HG03575 (cell line): ENCODE data around the gene ZBTB22.

Source experiments
- ATAC-seq: cut with Tn5 transposase; IDR thresholded peaks from one replicate; pipeline ENCODE4 v1.9.1; 2021; ENCODE audit not compliant: unreplicated experiment, insufficient number of reproducible peaks, low FRiP score; ENCODE audit errors: extremely low read depth

The ZBTB22 gene

DNA sequence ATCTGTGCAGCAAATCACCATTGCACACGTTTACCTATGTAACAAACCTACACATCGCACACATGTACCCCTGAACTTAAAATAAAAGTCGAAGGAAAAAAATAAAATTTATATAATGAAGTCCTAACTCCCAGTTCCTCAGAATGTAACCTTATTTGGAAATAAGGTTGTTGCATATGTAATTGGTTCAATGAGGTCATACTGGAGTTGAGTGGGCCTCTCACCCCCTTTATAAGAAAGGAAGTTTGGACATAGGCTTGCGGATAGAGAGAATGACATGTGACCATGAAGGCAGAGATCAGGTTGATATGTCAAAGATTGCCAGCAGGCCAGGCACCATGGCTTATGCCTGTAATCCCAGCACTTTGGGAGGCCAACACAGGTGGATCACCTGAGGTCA is 16.1 kb upstream of the ZBTB22 start:
- ATAC-seq: no peak

DNA sequence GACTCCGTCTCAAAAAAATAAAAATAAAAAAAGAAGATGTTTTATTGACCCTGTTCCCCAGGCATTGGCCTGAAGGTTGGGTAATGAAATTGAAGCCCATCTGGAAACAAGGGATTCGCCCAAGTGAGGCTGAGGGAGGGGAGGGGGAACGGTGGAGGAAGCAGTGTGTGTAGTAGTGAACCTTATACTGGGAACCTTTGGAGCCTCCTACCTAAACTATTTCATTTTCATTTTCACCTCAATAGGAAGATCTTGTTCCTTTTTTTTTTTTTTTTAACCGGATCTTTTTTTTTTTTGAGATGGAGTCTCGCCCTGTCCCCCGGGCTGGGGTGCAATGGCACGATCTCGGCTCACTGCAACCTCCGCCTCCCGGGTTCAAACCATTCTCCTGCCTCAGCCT is 13.2 kb upstream of the ZBTB22 start:
- no peak for ATAC-seq

DNA sequence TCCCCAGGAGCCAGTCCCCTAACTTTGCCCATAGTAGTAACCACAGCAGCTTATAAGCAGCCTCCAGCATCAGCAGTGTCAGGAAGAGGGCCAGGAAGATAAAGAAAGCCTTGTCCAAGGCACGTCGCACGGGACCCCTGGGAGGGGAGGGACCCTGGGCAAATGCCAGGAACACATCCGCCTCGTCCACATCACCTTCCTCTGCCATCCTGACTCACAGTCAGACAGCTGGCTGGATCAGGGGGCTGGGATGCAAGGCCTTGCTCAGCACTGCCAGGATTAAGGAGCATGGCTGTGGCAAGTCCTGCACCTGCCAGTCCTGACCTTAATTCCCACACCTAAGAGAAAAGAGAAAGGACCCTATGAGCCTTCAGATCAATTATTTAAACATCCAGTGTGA is 11.5 kb upstream of the ZBTB22 start:
- ATAC-seq: no peak

- no peak for ATAC-seq
Observed at GRCh38 chr6:33324125-33324524, 6.6 kb upstream of the ZBTB22 start.

GRCh38 chr6:33323623-33323948 is 6.0 kb upstream of the ZBTB22 start:
- ATAC-seq: peak; percentile 3

GRCh38 chr6:33321227-33321626 is 3.7 kb upstream of the ZBTB22 start:
- no peak for ATAC-seq

GRCh38 chr6:33320315-33321181 is 3.0 kb upstream of the ZBTB22 start:
- no peak for ATAC-seq

GRCh38 chr6:33319939-33320314 is 2.4 kb upstream of the ZBTB22 start:
- no peak for ATAC-seq

GRCh38 chr6:33318426-33319073 is 1.0 kb upstream of the ZBTB22 start:
- ATAC-seq: no peak

DNA sequence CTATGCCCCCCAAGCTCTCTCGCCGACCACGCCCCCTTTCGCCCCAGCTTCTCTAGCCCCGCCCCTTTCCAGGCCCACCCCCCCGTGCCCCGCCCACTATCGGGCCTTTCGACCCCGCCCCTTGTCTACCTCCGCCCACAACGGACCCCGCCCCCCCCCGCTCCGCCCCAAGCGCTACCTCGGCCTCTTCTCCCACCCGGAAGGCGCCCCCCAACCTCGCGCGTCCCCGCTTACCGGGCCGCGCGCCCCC is 200 bp downstream of the ZBTB22 start:
- no peak for ATAC-seq

- ATAC-seq: no peak
Observed at GRCh38 chr6:33316603-33317418, 733 bp downstream of the ZBTB22 start.

DNA sequence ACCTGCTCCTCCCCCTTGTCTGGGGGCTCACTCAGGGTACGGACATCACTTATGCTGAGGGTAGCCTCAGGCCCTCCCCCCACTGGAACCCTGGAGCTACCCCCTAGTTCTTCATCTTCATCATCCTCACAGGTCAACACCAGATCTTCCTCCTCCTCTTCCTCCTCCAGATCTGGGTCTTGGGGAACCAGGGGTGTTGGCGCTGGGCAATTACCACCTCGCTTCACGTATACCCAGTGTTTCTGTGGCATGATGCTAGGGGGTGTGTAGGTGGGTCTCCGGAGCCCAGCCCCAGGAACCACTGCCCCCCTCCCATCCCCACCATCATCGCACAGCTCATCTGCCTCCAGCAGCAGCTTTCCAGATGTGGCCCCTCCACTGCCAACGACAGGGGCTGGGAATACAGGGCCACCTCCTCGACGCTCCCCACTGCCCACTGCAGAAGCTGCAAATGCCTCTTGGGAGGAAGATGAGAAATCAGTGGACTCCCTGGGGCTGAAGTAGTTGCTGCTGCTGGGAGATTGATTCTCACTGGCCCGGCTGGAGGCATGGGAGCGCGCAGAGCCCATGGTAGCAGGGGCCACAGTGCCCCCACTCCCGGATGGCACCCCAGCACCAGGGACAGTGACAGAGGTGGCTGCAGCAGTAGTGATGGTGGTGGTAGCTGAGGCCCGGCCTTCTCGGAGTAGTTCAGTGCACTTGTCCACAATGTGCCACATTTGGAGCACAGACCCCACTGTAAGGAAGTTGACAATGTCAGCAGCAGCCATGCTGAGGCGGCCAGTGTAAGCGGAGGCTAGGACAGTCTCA is 1.5 kb downstream of the ZBTB22 start:
- ATAC-seq: no peak

- no peak for ATAC-seq
Observed at GRCh38 chr6:33314943-33315792, 2.4 kb downstream of the ZBTB22 start.

DNA sequence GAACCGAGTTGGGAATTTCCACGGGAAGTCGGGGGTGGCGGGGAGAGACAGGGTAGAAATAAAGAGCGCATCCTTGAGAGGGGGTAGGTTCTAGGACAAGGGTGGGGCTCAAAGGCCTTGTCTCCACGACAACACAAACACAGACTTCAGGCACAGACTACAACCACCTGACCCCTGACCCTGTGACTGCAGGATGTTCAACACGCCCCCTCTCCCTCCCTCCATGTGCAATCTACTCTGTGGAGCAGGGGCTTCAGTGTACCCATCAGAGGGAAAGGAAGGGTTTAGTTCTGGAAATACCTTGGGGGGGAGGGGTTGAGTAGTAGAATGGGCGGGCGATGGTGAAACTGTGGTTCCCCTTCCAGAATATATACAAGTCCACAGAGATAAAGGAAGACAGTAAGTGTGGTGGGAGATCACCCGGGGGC is 3.0 kb downstream of the ZBTB22 start:
- ATAC-seq: no peak

DNA sequence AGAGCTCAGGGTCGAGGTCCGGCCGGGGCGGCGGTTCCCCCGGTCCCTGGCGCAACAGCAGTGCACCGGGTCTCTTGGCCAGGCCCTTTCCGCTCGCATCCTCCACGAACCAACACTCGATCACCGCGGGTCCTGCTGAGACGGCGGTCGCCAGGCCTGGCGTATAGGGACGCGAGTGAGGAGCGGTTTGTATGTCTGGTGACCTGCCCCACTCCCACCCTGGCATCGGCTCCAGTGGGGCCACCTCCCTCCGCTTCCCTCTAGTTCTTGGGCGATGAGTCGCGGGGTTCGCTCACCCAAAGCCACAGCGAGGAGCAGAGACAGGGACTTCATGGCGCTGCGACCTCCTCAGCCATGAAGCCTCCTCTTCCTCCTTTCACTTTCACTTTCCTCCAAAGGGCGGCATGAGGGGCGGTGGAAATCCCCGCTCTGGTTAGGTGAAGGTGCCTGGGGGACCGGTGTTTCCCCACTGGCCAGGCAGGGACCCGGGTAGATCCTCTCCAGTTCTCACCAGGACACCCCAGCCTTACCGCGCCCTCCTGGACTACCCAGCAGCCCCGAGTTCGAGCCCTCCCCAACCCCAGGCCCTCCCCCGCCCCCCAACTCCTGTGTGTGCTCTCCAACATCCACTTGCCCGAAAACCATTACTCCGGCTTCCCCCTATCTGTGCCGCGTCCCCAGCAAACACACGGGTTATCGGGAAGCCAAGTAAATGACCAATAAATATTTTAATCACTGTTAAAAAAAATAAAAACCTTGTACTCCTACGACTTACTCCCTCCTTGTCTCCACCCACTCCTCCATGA is 3.6 kb downstream of the ZBTB22 start, which contains the start of gene TAPBP:
Gene TAPBP, minus strand, starts transcription at position 370 of the 806 bp plus-strand sequence. Its CDS starts 37 bp downstream, at position 333.
- no peak for ATAC-seq

DNA sequence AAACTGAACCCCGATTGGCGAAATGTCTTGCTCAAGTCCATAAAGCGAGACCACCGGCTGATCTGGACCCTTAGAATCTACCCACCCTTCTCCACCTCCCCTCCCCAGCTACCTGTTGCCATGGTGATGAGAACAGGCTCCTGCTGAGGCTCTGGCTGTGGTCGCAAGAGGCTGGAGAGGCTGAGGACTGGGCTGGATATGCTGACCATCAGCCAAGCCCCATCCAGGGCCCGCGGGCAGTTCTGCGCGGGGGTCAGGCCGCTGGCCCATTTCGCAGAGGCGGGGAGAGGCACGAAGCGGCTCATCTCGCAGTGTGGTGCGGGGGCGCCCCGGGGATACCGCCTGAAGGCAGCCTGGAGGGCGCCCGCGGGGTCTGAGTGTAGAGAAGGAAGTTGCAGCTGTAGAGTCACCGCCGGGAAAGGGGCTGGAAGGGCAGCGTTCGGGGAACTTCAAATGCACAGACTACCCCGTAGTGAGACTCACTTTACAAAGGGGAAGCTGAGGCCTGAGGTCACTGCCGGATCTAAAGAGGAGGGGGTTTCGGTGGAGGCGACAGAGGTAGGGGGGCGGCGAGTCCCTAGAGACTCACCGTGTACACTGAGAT is 4.3 kb downstream of the ZBTB22 start:
- ATAC-seq: no peak

- ATAC-seq: no peak
Observed at GRCh38 chr6:33312361-33313104, 5.0 kb downstream of the ZBTB22 start.
